Measurements from ENCODE around the gene LRP1.

- TF ChIP-seq CTCF (conservative IDR thresholded peaks at IDR 0.05): no peak
- no peak for TF ChIP-seq ZFX (IDR thresholded peaks at IDR 0.05)
Measured at GRCh38 chr12:57260366-57260765, 132.1 kb downstream of the LRP1 start.
